HepG2 (cell line): Measurements from ENCODE around the gene SPATA25. TPM values are rescaled to one million over a fixed set of nuclear protein-coding genes. Genes with fewer than 3 reads are reported as not detected.

Experiments
- CHD2 ChIP-seq: IDR thresholded peaks from 2 replicates; pipeline ENCODE4 v1.6.1; 2011; ENCODE audit warnings: low read depth, low read length, improper control_type of control experiment
- FOXP1 ChIP-seq, 2 experiments: fragments of 450-650 bp in 1 of 2; IDR thresholded peaks; 2 replicates each; pipeline ENCODE4 v1.6.1; 2017 to 2018; ENCODE audit warnings: antibody characterized with exemption in 1 of 2
- GABPA ChIP-seq, 2 experiments: IDR thresholded peaks; 2 replicates each; pipeline ENCODE4 v1.6.1; 2011 to 2016; ENCODE audit warnings: low read depth in 2 of 2, low read length in 1 of 2, missing biosample characterization in 1 of 2, missing genetic modification characterization in 1 of 2
- GATA4 ChIP-seq: sonication (generic); IDR thresholded peaks from 2 replicates; pipeline ENCODE4 v1.6.1; 2016; ENCODE audit warnings: antibody characterized with exemption, low read depth, borderline replicate concordance
- GPN1 ChIP-seq: sonication (generic); formaldehyde crosslinking; IDR thresholded peaks from 2 replicates; pipeline ENCODE4 v1.5.1; 2020; ENCODE audit warnings: missing genetic modification reagents, borderline replicate concordance
- HMG20A ChIP-seq: IDR thresholded peaks from 2 replicates; pipeline ENCODE4 v1.6.1; 2016; ENCODE audit warnings: borderline replicate concordance
- HNRNPH1 ChIP-seq: fragments of 200-400 bp; formaldehyde crosslinking; optimal IDR thresholded peaks from 2 replicates; pipeline ENCODE3; 2017; ENCODE audit warnings: mild to moderate bottlenecking, low read depth, low read length
- KDM5A ChIP-seq: fragments of 200-600 bp; sonication (generic); IDR thresholded peaks from 2 replicates; pipeline ENCODE4 v1.7.0; 2018; ENCODE audit warnings: antibody characterized with exemption, mild to moderate bottlenecking, low read length, borderline replicate concordance
- MBD4 ChIP-seq: IDR thresholded peaks from 2 replicates; pipeline ENCODE4 v1.6.1; 2012; ENCODE audit warnings: low read length, inconsistent platforms, borderline replicate concordance
- MXI1 ChIP-seq: IDR thresholded peaks from 3 replicates; pipeline ENCODE4 v1.6.1; 2012; ENCODE audit warnings: low read depth, low read length, inconsistent platforms, borderline replicate concordance
- NCOA5 ChIP-seq: sonication (generic); formaldehyde crosslinking; IDR thresholded peaks from 2 replicates; pipeline ENCODE4 v1.4.0; 2020; ENCODE audit warnings: missing genetic modification reagents
- NFRKB ChIP-seq: fragments of 450-650 bp; IDR thresholded peaks from 2 replicates; pipeline ENCODE4 v1.6.1; 2017
- PHF21A ChIP-seq: sonication (generic); formaldehyde crosslinking; IDR thresholded peaks from 2 replicates; pipeline ENCODE4 v1.5.0; 2020; ENCODE audit warnings: mild to moderate bottlenecking, missing genetic modification reagents
- PRDM4 ChIP-seq: sonication (generic); formaldehyde crosslinking; IDR thresholded peaks from 2 replicates; pipeline ENCODE4 v1.9.0; 2021; ENCODE audit warnings: missing genetic modification reagents, borderline replicate concordance
- SRF ChIP-seq: IDR thresholded peaks from 2 replicates; pipeline ENCODE4 v1.6.1; 2011; ENCODE audit warnings: mild to moderate bottlenecking, low read depth, low read length, moderate library complexity
- ZBTB34 ChIP-seq: sonication (generic); formaldehyde crosslinking; IDR thresholded peaks from 2 replicates; pipeline ENCODE4 v1.8.0; 2022; ENCODE audit warnings: mild to moderate bottlenecking, missing genetic modification reagents
- ZFP41 ChIP-seq: sonication (generic); formaldehyde crosslinking; IDR thresholded peaks from 2 replicates; pipeline ENCODE4 v1.4.0; 2020; ENCODE audit warnings: mild to moderate bottlenecking, missing genetic modification reagents, borderline replicate concordance
- ZNF24 ChIP-seq: fragments of 450-650 bp; IDR thresholded peaks from 2 replicates; pipeline ENCODE4 v1.6.1; 2017; ENCODE audit warnings: antibody characterized with exemption, mild to moderate bottlenecking
- ZNF292 ChIP-seq: sonication (generic); formaldehyde crosslinking; IDR thresholded peaks from 2 replicates; pipeline ENCODE4 v1.8.1; 2022; ENCODE audit warnings: mild to moderate bottlenecking, low read depth, missing genetic modification reagents, borderline replicate concordance
- ZNF431 ChIP-seq: sonication (generic); formaldehyde crosslinking; IDR thresholded peaks from 2 replicates; pipeline ENCODE4 v1.9.0; 2022; ENCODE audit warnings: missing genetic modification reagents, low read depth, mild to moderate bottlenecking, borderline replicate concordance
- ZNF660 ChIP-seq: sonication (generic); formaldehyde crosslinking; IDR thresholded peaks from 2 replicates; pipeline ENCODE4 v1.5.1; 2020; ENCODE audit warnings: mild to moderate bottlenecking, low read depth, missing genetic modification reagents, borderline replicate concordance
- ZSCAN25 ChIP-seq: sonication (generic); formaldehyde crosslinking; IDR thresholded peaks from 2 replicates; pipeline ENCODE4 v1.8.0; 2022; ENCODE audit warnings: mild to moderate bottlenecking, missing genetic modification reagents
- ZSCAN9 ChIP-seq: IDR thresholded peaks from 2 replicates; pipeline ENCODE4 v1.6.1; 2016; ENCODE audit warnings: borderline replicate concordance
- polyA plus RNA-seq, 8 experiments: library from polyadenylated mRNA; depleted of rRNA in 3 of 8; stranded (reverse) in 7 of 8; unstranded in 1 of 8; fragments of >200 nt; fragmentation: Illumina TruSeq in 4 of 8; extraction: Trizol in 4 of 8; gene quantifications; 2 replicates each; pipeline versions ENCODE4 v1.2.1 to v1.2.3, GENCODE V29; 2011 to 2016; ENCODE audit warnings: low read depth in 4 of 8, missing spikeins in 1 of 8, mixed read lengths in 1 of 8; ENCODE audit not compliant: insufficient read depth in 1 of 8
- total RNA-seq, 5 experiments: library from RNA; depleted of rRNA; stranded (reverse); fragments of >200 nt; fragmentation: Illumina TruSeq; extraction: Trizol; gene quantifications; 2 replicates each; pipeline ENCODE4 v1.2.3, GENCODE V29; 2016; ENCODE audit warnings: low read depth in 1 of 5
- TF ChIP-seq, protein P1 (sequence below): sonication (generic); formaldehyde crosslinking; conservative IDR thresholded peaks from 2 replicates; pipeline ENCODE4 v1.8.0; 2022; ENCODE audit warnings: mild to moderate bottlenecking, moderate library complexity, missing genetic modification reagents

SPATA25 gene
- total and polyA plus RNA-seq, 2 of the 13 experiments (the other 11 are each of a cell fraction or from before 2014, with no cell fraction given), result 4.8 to 7.6 TPM

GRCh38 chr20:45934586-45935415 lies 47.4 kb upstream of the SPATA25 start, which contains the start of gene PCIF1 (continued):
- TF ChIP-seq PRDM4 (CRISPR knock-in tag), result peak; percentile 47; the same call in 1 of the 2 replicates
- no peak for TF ChIP-seq MBD4
- TF ChIP-seq ZNF292 (CRISPR knock-in tag), result no peak
- peak; percentile 84 for TF ChIP-seq PHF21A (CRISPR knock-in tag)
- no peak for TF ChIP-seq ZSCAN25 (CRISPR knock-in tag)
- peak; percentile 97; the same call in 1 of the 2 replicates for TF ChIP-seq ZSCAN9 (CRISPR knock-in tag)
- TF ChIP-seq ZNF431 (CRISPR knock-in tag), result peak; percentile 98
- peak; percentile 74 for TF ChIP-seq CHD2
- 0 out of 2 replicates have a peak, but pooled peaks have one; percentile 56 for TF ChIP-seq ZNF24
- TF ChIP-seq ZNF660 (CRISPR knock-in tag), result peak; percentile 97; the same call in 1 of the 2 replicates
- peak; percentile 62; the same call in 1 of the 2 replicates for TF ChIP-seq HMG20A (CRISPR knock-in tag)
- peak; percentile 96 for TF ChIP-seq ZFP41 (CRISPR knock-in tag)
- TF ChIP-seq SRF, result no peak; the same call in 1 of the 2 replicates
- TF ChIP-seq HNRNPH1, result no peak
- no peak; the same call in 1 of the 2 replicates for TF ChIP-seq GABPA (IDR thresholded peaks at IDR 0.05; ENCODE audit: low read depth, low read length)
- TF ChIP-seq GABPA (CRISPR knock-in tag; IDR thresholded peaks at IDR 0.05; ENCODE audit: low read depth), result peak; percentile 65; the same call in 1 of the 2 replicates
- no peak for TF ChIP-seq FOXP1 (IDR thresholded peaks at IDR 0.05)
- TF ChIP-seq FOXP1 (CRISPR knock-in tag; IDR thresholded peaks at IDR 0.05), result no peak; the same call in 1 of the 2 replicates
- TF ChIP-seq KDM5A, result peak; percentile 64; the same call in 1 of the 2 replicates
- peak; percentile 96; the same call in 2 of the 3 replicates for TF ChIP-seq MXI1
- peak; percentile 96 for TF ChIP-seq GPN1
- no peak for TF ChIP-seq NCOA5
- TF ChIP-seq NFRKB, result peak; percentile 97
- peak; percentile 78 for TF ChIP-seq ZBTB34 (CRISPR knock-in tag)
- no peak; the same call in none of the 2 replicates for TF ChIP-seq GATA4
- TF ChIP-seq, protein P1, sequence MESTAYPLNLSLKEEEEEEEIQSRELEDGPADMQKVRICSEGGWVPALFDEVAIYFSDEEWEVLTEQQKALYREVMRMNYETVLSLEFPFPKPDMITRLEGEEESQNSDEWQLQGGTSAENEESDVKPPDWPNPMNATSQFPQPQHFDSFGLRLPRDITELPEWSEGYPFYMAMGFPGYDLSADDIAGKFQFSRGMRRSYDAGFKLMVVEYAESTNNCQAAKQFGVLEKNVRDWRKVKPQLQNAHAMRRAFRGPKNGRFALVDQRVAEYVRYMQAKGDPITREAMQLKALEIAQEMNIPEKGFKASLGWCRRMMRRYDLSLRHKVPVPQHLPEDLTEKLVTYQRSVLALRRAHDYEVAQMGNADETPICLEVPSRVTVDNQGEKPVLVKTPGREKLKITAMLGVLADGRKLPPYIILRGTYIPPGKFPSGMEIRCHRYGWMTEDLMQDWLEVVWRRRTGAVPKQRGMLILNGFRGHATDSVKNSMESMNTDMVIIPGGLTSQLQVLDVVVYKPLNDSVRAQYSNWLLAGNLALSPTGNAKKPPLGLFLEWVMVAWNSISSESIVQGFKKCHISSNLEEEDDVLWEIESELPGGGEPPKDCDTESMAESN (CRISPR knock-in tag), result peak; percentile 94
